GM19043 (cell line): ENCODE results near the gene NARS2.
"Not testable (repeated sequence)": the region's sequence is repeated elsewhere in the genome, so short reads cannot be mapped to it uniquely, and the experiment has no call there.

Source experiments
- ATAC-seq: cut with Tn5 transposase; IDR thresholded peaks from one replicate; pipeline ENCODE4 v1.9.1; 2021; ENCODE audit warnings: low read depth; ENCODE audit not compliant: unreplicated experiment

The NARS2 gene

DNA sequence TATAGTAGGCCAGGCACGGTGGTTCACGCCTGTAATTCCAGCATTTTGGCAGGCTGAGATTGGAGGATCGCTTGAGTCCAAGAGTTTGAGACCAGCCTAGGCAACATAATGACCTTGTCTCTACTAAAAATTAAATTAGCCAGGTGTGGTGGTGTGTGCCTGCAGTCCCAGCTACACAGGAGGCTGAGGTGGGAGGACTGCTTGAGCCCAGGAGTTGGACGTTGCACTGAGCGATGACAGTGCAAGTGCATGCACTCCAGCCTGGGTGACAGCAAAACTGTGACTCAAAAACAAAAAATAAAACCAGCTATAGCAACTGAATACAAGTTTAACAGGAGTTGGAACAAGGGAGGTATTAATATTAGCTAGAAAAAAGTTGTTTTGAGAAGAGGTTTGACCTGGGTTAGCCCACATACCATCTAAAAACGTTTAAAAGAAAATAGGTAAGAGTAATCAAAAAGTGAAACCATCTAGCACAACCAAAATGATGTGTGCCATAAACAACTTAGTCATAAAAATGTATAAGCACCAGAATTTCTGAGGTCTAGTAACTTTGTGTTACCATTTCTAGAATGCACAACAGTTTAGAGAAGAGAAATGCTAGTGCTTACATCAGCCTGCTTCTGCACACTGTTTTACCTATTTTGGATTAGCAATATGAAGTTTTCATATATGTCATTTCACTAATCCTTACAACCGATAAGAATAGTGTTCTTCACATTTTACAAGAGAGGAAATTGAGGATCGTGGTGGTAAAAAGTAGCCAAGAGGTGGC is 26.5 kb downstream of the NARS2 start:
- no peak for ATAC-seq

DNA sequence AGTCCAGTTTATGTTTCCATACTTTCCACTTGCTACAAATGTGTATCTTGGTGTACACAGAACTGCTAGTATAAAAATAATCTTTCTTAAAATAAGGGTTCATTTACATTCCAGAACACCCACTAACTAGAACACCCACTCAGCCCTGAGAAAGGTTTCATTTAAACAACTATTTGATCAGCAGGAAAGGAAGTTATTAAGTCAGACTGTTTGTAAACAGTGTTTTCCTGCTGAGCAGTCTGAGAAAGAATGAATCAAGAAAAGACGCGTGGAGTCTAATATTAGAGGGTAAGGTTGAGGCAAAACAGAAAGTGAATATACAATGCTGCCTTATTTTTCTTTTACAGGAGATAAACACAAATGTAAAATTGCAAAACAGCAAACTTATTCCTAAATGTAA is 32.7 kb downstream of the NARS2 start:
- no peak for ATAC-seq

DNA sequence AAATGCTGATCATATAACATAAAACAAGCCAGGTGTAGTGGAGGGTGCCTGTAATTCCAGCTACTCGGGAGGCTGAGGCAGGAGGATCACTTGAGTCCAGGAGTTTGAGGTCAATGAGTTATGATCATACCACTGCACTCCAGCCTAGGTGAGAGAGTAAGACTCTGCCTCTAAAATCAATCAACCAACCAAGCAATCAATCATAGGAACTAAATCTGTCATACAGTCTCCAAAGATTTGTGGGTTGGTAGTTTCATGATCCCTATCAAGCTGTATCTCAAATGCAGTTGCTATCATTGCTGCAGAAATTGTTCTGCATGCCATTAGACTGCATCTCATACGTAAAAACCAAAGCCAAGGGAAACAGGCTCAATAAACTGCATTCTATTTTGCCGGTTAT is 33.1 kb downstream of the NARS2 start:
- no peak for ATAC-seq

DNA sequence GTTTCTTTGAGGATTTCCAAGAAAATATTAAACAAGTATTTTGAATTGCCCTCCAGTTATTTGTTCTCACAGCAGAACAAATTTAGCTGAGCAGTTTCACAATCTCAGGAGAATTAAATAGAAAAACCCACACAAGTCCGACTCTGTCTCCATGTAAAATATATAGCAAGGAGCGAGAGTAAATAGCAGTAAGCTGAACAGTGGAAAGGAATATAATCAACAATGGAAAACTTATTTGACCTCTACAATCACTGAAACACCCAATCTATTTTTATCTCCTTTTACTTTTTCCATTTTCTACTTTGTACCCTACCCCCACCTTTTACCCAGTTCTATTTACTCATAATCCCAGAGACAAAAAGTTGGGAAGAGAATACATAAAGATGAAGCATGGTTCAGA is 34.4 kb downstream of the NARS2 start:
- no peak for ATAC-seq

DNA sequence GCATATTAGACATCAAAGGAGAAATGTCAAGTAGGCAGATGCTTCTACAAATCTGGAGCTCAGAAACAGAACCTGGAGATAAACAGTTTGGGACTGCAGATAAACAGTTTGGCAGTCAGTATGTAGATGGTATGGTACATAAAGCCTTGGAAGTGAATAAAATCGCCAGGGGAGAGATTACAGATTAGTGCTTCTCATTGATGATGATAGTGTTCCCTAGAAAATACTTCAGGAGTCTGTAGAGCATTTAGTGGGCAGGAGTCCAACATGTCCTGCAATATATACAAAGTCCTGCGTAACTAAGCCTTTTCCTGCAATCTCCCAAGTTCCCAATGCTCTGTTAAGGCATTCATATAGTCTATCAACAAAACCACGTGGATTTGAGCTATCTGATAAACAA is 35.2 kb downstream of the NARS2 start:
- ATAC-seq: no peak

DNA sequence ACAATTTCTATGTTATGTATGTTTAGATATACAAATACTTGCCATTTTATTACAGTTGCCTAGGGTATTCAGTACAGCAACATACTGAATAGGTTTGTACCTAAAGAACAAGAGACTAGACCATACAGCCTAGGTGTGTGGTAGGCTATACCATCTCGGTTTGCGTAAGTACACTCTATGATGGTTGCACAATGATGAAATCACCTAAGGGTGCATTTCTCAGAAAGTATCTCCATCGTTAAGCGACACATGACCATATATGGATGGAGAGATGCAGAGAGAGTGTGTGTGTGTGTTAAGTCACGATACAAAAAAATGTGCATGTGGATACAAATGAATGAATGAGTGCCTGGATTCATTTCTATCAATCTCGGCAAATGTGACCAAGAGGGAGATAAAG is 37.7 kb downstream of the NARS2 start:
- ATAC-seq: no peak

DNA sequence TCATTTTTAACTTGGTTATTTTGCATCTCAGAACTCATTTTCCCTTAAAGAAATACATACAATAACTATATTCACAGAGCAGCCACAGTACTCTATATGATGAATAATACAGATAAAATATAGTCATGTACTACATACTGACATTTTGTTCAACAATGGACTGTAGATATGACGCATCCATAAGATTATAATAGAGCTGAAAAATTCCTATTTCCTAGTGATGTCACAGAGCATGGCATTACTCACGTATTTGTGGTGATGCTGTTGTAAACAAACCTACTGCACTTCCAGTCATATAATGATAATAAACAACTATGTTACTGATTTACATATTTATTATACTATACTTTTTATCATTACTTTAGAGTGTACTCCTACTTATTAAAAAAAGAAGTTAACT is 38.7 kb downstream of the NARS2 start:
- ATAC-seq: no peak

DNA sequence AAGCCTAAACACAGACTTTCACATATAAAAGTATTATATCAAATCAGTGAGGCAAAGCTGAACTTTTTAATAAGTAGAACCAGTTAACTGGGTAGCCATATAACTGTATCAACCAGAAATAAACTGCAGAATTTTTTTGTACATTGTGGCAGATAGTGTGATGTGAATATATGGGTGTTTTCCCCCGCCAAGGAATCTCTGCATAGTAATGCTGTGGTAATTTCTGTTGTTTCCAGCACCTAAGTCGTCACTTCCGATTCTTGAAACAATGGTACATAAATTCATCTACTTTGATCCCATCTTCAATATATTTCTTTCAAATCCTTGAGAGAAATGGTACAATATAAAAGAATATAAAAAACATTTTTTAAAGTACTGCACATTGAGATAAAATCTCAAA is 39.6 kb downstream of the NARS2 start:
- no peak for ATAC-seq

DNA sequence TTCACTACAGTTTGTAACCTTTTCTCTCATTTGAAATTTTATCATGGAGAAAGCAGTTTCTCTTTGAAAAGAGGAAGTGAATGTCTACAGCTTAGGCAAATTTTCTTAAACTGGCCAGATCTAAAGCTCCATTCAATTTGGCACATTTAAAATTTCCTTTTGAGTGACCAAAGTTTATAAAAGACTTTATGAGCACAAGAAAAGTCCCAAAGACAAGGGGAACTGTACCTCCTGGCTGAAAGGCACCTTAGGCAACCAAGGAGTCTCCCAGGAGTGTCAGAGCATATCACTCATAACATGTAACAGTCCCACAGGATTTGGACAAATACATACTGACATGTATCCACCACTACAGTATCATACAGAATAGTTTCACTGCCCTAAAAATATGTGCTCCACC is 41.3 kb downstream of the NARS2 start:
- ATAC-seq: peak; percentile 57

DNA sequence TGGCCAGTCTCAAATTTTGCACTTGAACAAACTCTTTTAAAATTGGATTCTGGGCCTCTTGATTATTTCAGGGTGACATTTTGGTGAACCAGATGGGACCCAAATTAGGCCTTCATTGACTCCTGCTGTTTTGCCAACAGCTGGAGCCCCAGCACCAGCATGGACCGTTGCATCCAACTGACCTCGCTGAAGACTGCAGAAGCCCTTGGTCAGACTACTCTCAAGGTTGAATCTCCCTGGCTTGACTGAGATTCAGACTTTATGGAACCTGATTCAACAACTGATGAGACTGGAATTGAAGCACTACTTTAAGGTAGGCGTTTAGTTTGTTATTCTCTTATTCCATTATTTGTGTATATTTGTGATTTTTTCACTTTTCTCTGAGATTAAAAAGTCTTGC is 41.7 kb downstream of the NARS2 start:
- peak; percentile 26 for ATAC-seq

DNA sequence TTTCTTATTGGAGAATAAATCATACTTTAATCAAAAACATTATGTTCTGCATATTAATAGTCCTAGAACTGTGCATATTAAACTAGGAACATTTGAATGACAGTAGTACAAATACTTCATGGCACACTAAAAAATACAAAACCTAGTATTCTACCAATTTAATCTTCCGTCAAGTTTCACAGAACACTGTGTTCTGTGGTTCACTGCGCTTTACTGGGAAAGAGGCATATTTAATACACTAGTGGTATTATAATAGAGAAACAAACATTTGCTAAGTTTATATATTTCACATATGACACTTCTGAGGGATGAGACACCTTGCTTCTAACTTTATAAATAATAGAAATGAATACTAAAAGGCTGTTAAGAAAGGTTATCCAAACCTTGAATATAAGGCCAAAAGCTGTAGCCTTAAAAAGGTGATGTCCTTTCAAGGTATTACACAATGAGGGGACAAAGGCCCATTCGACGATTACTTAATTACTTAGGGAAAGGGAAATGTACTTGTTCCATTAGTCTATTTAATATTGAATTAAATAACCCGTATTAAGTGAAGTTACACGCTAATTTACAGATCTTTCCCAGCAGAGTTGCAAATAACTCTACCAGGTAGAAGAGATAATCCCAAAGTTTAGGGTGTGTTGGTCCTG is 48.0 kb downstream of the NARS2 start:
- ATAC-seq: no peak

DNA sequence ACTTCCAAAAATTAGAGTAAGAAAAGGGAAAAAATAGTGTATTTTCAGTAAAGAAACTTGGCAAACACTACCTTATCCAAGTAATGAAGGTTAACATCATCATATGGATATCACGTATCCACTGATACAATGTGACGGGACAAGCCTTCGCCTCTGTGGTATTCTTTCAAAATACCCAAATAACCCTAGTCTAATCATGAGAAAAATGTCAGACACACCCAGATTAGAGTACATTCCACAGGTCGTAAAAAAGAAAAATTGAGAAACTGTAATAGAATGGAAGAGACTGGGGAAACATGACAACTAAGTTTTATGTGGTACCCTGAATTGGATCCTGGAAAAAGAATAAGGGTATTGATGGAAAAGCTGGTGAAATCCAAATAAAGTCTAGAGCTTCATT is 48.9 kb downstream of the NARS2 start:
- ATAC-seq: no peak

DNA sequence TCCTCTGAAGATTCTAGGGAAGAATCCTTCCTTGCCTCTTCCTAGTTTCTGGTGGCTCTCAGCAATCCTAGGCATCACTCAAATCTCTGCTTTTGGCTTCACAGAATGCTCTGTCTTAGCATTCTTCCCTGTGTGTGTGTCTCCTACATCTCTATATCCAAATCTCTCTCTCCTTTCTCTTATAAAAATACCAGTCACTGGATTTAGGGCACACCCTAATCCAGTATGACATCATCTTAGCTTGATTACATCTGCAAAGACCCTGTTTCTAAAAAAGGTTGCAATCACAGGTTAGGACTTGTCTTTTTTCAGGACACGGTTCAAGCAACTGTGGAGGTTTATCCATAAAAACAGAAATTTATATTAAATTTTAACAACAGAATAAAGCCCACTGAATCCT is 54.4 kb downstream of the NARS2 start:
- ATAC-seq: no peak

DNA sequence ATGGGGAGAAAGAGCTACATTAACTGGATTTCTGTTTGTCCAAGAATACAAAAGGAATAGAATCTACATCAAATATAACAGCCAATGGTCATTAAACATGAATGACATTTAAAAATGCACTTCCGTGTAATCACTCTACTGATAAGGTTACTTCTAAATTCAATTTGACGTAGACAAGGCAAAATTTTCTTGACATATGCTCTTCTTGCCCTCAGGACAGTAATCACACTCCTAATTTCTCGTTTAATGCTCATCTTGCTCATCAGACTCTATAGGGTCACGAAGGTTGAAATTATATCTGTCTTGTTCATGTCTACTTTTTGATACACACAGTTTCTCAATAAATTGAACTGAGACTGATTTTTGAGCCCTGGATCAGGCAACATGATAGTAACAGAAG is 58.4 kb downstream of the NARS2 start:
- ATAC-seq: no peak

DNA sequence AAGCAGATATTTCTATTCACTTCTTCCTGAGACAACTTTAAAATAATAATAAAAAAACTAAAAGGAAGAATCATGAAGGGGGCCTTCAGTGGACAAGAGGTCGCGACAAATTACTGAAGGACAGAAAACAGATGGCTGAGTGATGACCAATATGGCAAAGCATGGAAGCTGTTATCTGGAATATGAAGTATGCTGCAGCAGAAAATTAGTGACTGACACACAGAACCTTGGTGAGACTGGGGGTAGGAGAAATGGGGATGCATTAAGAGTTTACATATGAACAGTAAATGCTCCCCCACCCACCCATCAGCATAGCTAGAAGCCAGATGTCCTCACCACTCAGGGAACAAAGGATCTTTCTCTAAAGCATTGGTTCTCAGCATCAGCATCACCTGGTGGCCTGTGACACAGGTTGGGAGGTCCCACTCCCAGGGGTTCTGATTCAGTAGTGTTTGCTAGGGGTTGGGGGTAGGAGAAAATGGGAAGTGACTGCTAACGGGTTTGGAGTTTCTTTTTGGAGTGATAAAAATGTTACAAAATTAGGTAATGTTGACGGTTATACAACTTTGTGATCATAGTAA is 59.7 kb downstream of the NARS2 start:
- ATAC-seq: no peak

DNA sequence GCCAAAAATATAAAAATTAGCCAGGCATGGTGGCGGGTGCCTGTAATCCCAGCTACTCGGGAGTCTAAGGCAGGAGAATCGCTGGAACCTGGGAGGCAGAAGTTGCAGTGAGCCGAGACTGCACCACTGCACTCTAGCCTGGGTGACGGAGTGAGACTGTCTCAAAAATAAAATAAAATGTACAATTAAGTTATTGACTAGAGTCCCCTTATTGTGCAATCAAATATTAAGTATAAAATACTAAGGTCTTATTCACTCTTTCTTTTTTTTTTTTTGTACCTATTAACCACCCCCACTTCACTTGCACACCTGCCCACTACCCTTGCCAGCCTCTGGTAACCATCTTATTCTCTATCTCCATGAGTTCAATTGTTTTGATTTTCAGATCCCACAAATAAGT is 61.6 kb downstream of the NARS2 start:
- not testable (repeated sequence) for ATAC-seq

DNA sequence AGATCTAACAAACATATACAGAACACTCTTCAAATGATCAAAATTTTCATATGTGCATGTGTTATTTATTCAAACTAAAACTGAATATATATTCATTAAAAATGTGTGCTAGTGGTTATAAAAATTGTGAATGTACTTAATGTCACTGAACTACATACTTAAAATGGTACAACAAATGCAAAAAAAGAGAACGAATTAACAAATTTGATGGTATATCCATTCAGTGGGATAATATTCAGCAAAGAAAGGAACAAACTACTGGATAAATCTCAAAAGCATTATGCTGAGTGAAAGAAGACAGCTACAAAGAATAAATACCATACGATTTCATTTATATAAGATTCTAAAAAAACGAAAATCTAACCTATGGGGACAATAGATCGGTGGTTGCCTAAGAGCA is 64.1 kb downstream of the NARS2 start:
- ATAC-seq: no peak

DNA sequence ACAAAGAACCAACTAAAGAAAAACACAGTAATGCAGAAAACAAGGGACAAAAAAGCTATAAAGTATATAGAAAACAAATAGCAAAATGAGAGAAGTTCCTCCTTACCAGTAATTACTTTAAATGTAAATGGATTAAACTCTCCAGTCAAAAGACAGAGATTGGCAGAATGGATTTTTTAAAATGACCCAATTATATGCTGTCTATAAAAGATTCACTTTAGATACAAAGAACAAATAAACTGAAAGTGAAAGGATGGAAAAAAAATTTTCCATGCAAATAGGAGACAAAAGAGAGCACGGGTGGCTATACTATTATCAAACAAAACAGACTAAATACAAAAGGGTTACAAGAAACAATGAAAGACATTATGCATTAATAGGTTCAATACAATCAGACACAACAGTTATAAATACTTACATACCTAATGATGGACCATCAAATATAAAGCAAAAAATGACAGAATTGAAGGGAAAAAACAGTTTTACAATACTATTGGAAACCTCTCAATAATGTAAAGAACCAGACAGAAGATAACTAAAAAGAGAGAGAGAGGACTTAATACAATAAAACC is 64.6 kb downstream of the NARS2 start:
- no peak for ATAC-seq

DNA sequence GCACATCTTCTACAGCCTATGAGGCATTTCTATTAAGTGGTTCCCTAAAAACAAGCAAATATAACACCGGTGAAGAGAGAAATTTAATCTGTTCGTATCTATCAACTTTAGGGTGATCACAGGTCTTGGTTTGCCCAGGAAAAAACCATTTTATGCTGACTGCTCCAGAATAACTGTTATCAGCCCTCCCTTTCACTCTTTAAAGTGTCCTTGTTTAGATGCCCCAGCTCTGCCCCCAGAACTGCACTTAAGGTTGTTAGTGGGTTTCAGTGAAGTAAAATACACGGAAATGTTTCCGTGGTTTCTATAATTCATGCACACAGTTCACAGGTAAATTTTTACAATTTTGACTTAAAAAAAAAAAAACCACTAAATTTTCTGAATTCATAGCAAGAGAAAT is 70.0 kb downstream of the NARS2 start:
- no peak for ATAC-seq

DNA sequence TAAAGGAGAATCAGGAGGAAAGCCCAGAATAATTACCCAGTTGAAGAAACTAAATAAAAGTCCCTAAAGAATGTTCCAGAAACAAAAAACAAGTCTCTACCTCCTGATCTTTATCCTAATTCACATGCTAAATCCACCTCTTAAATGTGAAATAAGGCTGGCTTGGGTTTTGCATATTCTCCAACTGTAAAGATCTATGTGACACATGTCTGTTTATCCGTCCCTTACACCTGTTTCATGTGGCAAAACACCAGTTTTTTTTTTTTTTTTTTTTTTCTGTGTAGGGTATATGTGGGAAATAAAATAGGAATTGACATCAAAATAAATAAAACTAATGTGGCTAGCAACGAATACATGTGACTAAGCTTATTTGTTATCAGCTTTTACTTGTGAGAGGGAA is 70.5 kb downstream of the NARS2 start:
- no peak for ATAC-seq

DNA sequence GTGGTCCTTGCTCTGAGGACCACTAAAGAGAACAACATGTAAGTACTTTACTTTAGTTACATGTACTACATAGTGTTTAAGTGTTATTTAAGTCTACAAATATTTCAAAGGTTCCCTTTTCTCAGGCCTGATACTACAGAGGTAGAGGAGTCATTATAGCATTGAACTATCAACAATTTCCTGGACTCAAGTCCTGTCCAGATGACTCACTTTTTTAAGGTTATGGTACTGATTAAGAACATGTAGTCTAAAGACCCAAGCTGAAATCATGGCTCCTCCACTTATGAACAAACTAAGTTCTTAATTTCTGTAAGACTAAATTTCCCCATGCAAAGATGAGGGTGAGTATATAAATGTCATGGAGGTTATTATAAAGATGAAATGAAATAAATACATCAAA is 74.7 kb downstream of the NARS2 start:
- no peak for ATAC-seq

DNA sequence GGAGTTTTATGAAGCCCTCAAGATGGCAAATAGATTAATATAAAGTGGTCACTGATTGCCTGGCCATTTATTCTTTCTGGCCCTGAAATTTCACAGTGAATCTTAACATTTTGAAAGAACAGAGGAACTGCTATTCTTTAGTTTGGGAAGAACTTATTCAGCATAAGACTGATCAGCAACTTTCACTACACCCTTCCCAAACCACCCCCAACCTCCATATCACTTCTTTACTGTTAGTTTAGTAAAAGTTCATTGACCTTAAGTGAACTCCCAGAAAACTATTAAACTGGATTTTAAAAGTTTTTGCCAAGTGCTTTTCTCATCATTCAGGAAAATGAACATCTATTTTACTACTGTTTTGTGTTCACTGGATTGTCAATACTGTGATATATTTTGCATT is 77.4 kb downstream of the NARS2 start:
- ATAC-seq: no peak
